BE2C (cell line): ENCODE data around the gene SAA1.

Source experiments
- DNase-seq: peaks from one replicate; pipeline ENCODE4 v3.0.0-alpha.2; 2020
- H3K27me3 ChIP-seq: fragments of 250-450 bp; sonication (Bioruptor Pico); 2 replicates; pipeline ENCODE4 v1.5.1; 2020; ENCODE audit warnings: mild to moderate bottlenecking
- H3K36me3 ChIP-seq: fragments of 250-450 bp; sonication (Bioruptor Pico); 2 replicates; pipeline ENCODE4 v1.5.1; 2020; ENCODE audit warnings: mild to moderate bottlenecking
- H3K4me1 ChIP-seq: fragments of 250-450 bp; sonication (Bioruptor Pico); 2 replicates; pipeline ENCODE4 v1.5.1; 2020
- H3K4me3 ChIP-seq: 2 replicates; pipeline ENCODE4 v1.5.1; 2011; ENCODE audit warnings: low read depth, low read length
- H3K9me3 ChIP-seq: fragments of 250-450 bp; sonication (Bioruptor Pico); 2 replicates; pipeline ENCODE4 v1.5.1; 2020
- CTCF ChIP-seq: IDR thresholded peaks from 2 replicates; pipeline ENCODE4 v1.5.1; 2012; ENCODE audit warnings: mild to moderate bottlenecking, low read depth, low read length

The SAA1 gene

GRCh38 chr11:18313965-18314763 lies 48.1 kb downstream of the SAA1 start:
- Histone ChIP-seq H3K4me1 (no peaks in the 10 kb centered on the region), H3K9me3 (no peaks in the 10 kb centered on the region)
- no peak for DNase-seq

GRCh38 chr11:18314784-18315523 lies 48.9 kb downstream of the SAA1 start:
- Histone ChIP-seq H3K36me3 (no peaks in the 10 kb centered on the region; the same call in 1 of the 2 replicates), H3K4me3 (no peak overlapping the region), H3K27me3 (no peaks in the 10 kb centered on the region), H3K4me1 (no peaks in the 10 kb centered on the region), H3K9me3 (no peaks in the 10 kb centered on the region)
- TF ChIP-seq CTCF: no peak
- no peak for DNase-seq

More at GRCh38 chr11:18313965-18314763, 48.1 kb downstream of the SAA1 start:
- no peak for TF ChIP-seq CTCF
- Histone ChIP-seq H3K36me3 (no peaks in the 10 kb centered on the region; the same call in 1 of the 2 replicates), H3K27me3 (no peaks in the 10 kb centered on the region), H3K4me3 (no peak overlapping the region)

GRCh38 chr11:18315893-18316292 lies 49.8 kb downstream of the SAA1 start:
- DNase-seq: no peak
- H3K9me3 ChIP-seq: no peaks in the 10 kb centered on the region
- no peaks in the 10 kb centered on the region for H3K4me1 ChIP-seq
- no peaks in the 10 kb centered on the region for H3K36me3 ChIP-seq
- no peak overlapping the region for H3K4me3 ChIP-seq
- TF ChIP-seq CTCF: no peak
- H3K27me3 ChIP-seq: no peaks in the 10 kb centered on the region

- DNase-seq: no peak
These were observed 51.5 kb downstream of the SAA1 start for GRCh38 chr11:18317551-18317950.

More at GRCh38 chr11:18317551-18317950, 51.5 kb downstream of the SAA1 start:
- Histone ChIP-seq H3K9me3 (no peaks in the 10 kb centered on the region), H3K36me3 (no peaks in the 10 kb centered on the region), H3K4me3 (no peak overlapping the region), H3K27me3 (no peaks in the 10 kb centered on the region), H3K4me1 (no peaks in the 10 kb centered on the region)
- TF ChIP-seq CTCF: no peak
